Upper lobe of left lung (tissue), 4 donors: ENCODE measurements around the gene APBB2.

Experiments used
- CTCF ChIP-seq, 6 experiments: fragments of 450-650 bp in 4 of 6; fragments of 200-600 bp in 2 of 6; sonication (generic) in 2 of 6; IDR thresholded peaks; one replicate each; pipeline ENCODE4 v1.5.1; 2016 to 2019; ENCODE audit warnings: antibody characterized with exemption in 6 of 6
- EP300 ChIP-seq, 4 donors: sonication (generic); formaldehyde crosslinking; IDR thresholded peaks; one replicate each; pipeline ENCODE4 v1.5.1; 2017; ENCODE audit warnings: antibody characterized with exemption in 4 of 4, control low read depth in 2 of 4
- POLR2A ChIP-seq, 4 donors: fragments of 450-650 bp; IDR thresholded peaks; one replicate each; pipeline ENCODE4 v1.5.1; 2016 to 2017; ENCODE audit warnings: antibody characterized with exemption in 4 of 4, mild to moderate bottlenecking in 2 of 4
- POLR2AphosphoS5 ChIP-seq, 2 donors: sonication (generic); formaldehyde crosslinking; IDR thresholded peaks; one replicate each; pipeline ENCODE4 v1.5.1; 2017; ENCODE audit warnings: antibody characterized with exemption in 2 of 2

- no peak for TF ChIP-seq POLR2A (IDR thresholded peaks at IDR 0.05)
- TF ChIP-seq POLR2AphosphoS5 (IDR thresholded peaks at IDR 0.05): no peak
- TF ChIP-seq CTCF (IDR thresholded peaks at IDR 0.05): no peak
- no peak for TF ChIP-seq EP300 (IDR thresholded peaks at IDR 0.05)
Observed at GRCh38 chr4:41012293-41012692, 202.0 kb downstream of the APBB2 start.
